Heart left ventricle (tissue), 13 donors: ENCODE results near the gene CLIP2.
"Not testable (repeated sequence)": the region's sequence is repeated elsewhere in the genome, so short reads cannot be mapped to it uniquely, and the experiment has no call there.

Experiments used
- POLR2A ChIP-seq, 2 donors: fragments of 450-650 bp; IDR thresholded peaks; one replicate each; pipeline ENCODE4 v1.6.1; 2017; ENCODE audit warnings: antibody characterized with exemption in 2 of 2, mild to moderate bottlenecking in 2 of 2, moderate library complexity in 2 of 2
- TF ChIP-seq, protein P1 (sequence below), 12 donors: fragments of 200-600 bp; sonication (generic) in 4 of 12; IDR thresholded peaks; one replicate each; pipeline versions ENCODE4 v1.5.0 to v1.8.0; 2018 to 2022; ENCODE audit warnings: antibody characterized with exemption in 12 of 12, mild to moderate bottlenecking in 5 of 12
- donor health status: ischemic (EF 13 %, LVEDD 7.1; RV severe dilation, severe dysfunction).
- donor health status: DM: no; HTN: yes; CAD: no.
- donor health status: DM: no; HTN: no; CAD: no.
- donor health status: ischemic (EF 25% LVEDD 6.9; RV normal size, moderate dysfunction).
- donor health status: ischemic (EF 25% LVEDD 5.7; RV mildly dilated, moderate dysfunction).
- donor health status: ischemic (EF 35%, LVEDD 5.7; RV mildly dilated, moderate dysfunction).
- donor health status: nonischemic (EF 11% LVEDD 7.7; RV severe dilation, severe dysfunction).
- donor health status: DM: yes; HTN: yes; CAD: no.
- donor health status: PGD.
- donor health status: ischemic (EF 29% LVEDD 5.4; RV normal size, mild dysfunction).
- donor health status: nonischemic (EF 23%, LVEDD 6.1; RV moderate dilation, normal function).

DNA sequence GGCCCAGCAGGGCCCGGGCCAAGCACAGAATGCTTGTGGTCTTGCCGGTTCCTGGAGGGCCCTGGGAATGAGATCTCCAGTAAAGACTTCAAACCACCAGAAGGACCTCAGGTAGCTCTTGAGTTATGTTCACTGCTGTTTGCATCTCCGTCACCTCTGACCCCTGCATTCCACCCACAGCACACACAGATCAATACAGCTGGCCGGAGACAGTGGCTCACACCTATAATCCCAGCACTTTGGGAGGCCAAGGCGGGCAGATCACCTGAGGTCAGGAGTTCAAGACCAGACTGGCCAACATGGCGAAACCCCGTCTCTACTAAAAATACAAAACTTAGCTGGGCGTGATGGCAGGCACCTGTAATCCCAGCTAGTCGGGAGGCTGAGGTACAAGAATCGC is 40.1 kb upstream of the CLIP2 start:
- TF ChIP-seq, protein P1, sequence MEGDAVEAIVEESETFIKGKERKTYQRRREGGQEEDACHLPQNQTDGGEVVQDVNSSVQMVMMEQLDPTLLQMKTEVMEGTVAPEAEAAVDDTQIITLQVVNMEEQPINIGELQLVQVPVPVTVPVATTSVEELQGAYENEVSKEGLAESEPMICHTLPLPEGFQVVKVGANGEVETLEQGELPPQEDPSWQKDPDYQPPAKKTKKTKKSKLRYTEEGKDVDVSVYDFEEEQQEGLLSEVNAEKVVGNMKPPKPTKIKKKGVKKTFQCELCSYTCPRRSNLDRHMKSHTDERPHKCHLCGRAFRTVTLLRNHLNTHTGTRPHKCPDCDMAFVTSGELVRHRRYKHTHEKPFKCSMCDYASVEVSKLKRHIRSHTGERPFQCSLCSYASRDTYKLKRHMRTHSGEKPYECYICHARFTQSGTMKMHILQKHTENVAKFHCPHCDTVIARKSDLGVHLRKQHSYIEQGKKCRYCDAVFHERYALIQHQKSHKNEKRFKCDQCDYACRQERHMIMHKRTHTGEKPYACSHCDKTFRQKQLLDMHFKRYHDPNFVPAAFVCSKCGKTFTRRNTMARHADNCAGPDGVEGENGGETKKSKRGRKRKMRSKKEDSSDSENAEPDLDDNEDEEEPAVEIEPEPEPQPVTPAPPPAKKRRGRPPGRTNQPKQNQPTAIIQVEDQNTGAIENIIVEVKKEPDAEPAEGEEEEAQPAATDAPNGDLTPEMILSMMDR (IDR thresholded peaks at IDR 0.05): not testable (repeated sequence)
- not testable (repeated sequence) for TF ChIP-seq POLR2A (IDR thresholded peaks at IDR 0.05)
